HG03575 (cell line): ENCODE measurements around the gene SH3D19.

Experiments
- ATAC-seq: cut with Tn5 transposase; IDR thresholded peaks from one replicate; pipeline ENCODE4 v1.9.1; 2021; ENCODE audit not compliant: unreplicated experiment, insufficient number of reproducible peaks, low FRiP score; ENCODE audit errors: extremely low read depth

SH3D19 gene

GRCh38 chr4:151175233-151175632 lies 150.2 kb downstream of the SH3D19 start:
- no peak for ATAC-seq

- ATAC-seq, result no peak
Measured at GRCh38 chr4:151174784-151175183, 150.6 kb downstream of the SH3D19 start.

- no peak for ATAC-seq
Measured at GRCh38 chr4:151173871-151174270, 151.5 kb downstream of the SH3D19 start.

- ATAC-seq, result no peak
Measured at GRCh38 chr4:151169900-151170299, 155.5 kb downstream of the SH3D19 start.

GRCh38 chr4:151169223-151169622 lies 156.2 kb downstream of the SH3D19 start:
- no peak for ATAC-seq

- ATAC-seq, result no peak
Measured at GRCh38 chr4:151167561-151167960, 157.8 kb downstream of the SH3D19 start.

GRCh38 chr4:151166636-151167035 lies 158.8 kb downstream of the SH3D19 start:
- no peak for ATAC-seq

GRCh38 chr4:151165205-151166000 lies 160.0 kb downstream of the SH3D19 start:
- no peak for ATAC-seq

- ATAC-seq, result no peak
Measured at GRCh38 chr4:151163855-151164254, 161.6 kb downstream of the SH3D19 start.

- no peak for ATAC-seq
Measured at GRCh38 chr4:151158979-151159378, 166.4 kb downstream of the SH3D19 start.

GRCh38 chr4:151157543-151157942 lies 167.9 kb downstream of the SH3D19 start:
- ATAC-seq, result no peak

GRCh38 chr4:151153585-151153984 lies 171.8 kb downstream of the SH3D19 start:
- no peak for ATAC-seq

- ATAC-seq, result no peak
Measured at GRCh38 chr4:151152028-151152427, 173.4 kb downstream of the SH3D19 start.

GRCh38 chr4:151150821-151151580 lies 174.4 kb downstream of the SH3D19 start:
- ATAC-seq, result no peak

- no peak for ATAC-seq
Measured at GRCh38 chr4:151148261-151148660, 177.1 kb downstream of the SH3D19 start.

- ATAC-seq, result no peak
Measured at GRCh38 chr4:151147000-151147399, 178.4 kb downstream of the SH3D19 start.

- no peak for ATAC-seq
Measured at GRCh38 chr4:151144329-151145072, 180.9 kb downstream of the SH3D19 start.

- ATAC-seq, result no peak
Measured at GRCh38 chr4:151143811-151144210, 181.6 kb downstream of the SH3D19 start.

GRCh38 chr4:151143162-151143561 lies 182.2 kb downstream of the SH3D19 start:
- ATAC-seq, result no peak

GRCh38 chr4:151142758-151143157 lies 182.6 kb downstream of the SH3D19 start:
- no peak for ATAC-seq
